Tibial artery (tissue), 4 donors: ENCODE measurements around the gene GDPGP1.
A peak's percentile ranks its signal among the peaks of the same experiment; 100 is the strongest.

Experiments used
- DNase-seq, 2 donors: peaks; one replicate each; pipeline ENCODE4 v3.0.0-alpha.2; 2019
- H3K27ac ChIP-seq, 2 donors: fragments of 200-600 bp; sonication (generic) in 1 of 2; 1 replicate in 1 of 2; 2 replicates in 1 of 2; pipeline ENCODE4 v1.5.1; 2018 to 2019; ENCODE audit warnings: mild to moderate bottlenecking in 1 of 2
- H3K27me3 ChIP-seq, 2 donors: fragments of 200-600 bp; sonication (generic) in 1 of 2; one replicate each; pipeline versions ENCODE4 v1.5.1 to v1.6.0; 2016 to 2019
- H3K36me3 ChIP-seq, 3 donors: fragments of 200-600 bp; sonication (generic) in 2 of 3; one replicate each; pipeline ENCODE4 v1.5.1; 2016 to 2019; ENCODE audit warnings: mild to moderate bottlenecking in 2 of 3
- H3K4me1 ChIP-seq, 4 donors: fragments of 200-600 bp; sonication (generic) in 2 of 4; 1 replicate in 3 of 4; 2 replicates in 1 of 4; pipeline ENCODE4 v1.5.1; 2016 to 2019
- H3K4me3 ChIP-seq, 2 donors: fragments of 200-600 bp; sonication (generic) in 1 of 2; 1 replicate in 1 of 2; 2 replicates in 1 of 2; pipeline ENCODE4 v1.5.1; 2018 to 2019; ENCODE audit warnings: mild to moderate bottlenecking in 2 of 2
- H3K9me3 ChIP-seq, 3 donors: fragments of 200-600 bp; sonication (generic) in 1 of 3; one replicate each; pipeline ENCODE4 v1.5.1; 2016 to 2019
- intact Hi-C: fragments of 100-400 bp; cut with DNase I; formaldehyde crosslinking; loops from one replicate; pipeline ENCODE4 v1.15.0; 2023; ENCODE audit warnings: low total_unique reads
- TF ChIP-seq, protein P1 (sequence below), 2 experiments: fragments of 200-600 bp in 1 of 2; fragments of 450-650 bp in 1 of 2; IDR thresholded peaks; one replicate each; pipeline ENCODE4 v1.5.1; 2017 to 2019; ENCODE audit warnings: antibody characterized with exemption in 2 of 2, mild to moderate bottlenecking in 1 of 2, moderate library complexity in 1 of 2

Gene GDPGP1

DNA sequence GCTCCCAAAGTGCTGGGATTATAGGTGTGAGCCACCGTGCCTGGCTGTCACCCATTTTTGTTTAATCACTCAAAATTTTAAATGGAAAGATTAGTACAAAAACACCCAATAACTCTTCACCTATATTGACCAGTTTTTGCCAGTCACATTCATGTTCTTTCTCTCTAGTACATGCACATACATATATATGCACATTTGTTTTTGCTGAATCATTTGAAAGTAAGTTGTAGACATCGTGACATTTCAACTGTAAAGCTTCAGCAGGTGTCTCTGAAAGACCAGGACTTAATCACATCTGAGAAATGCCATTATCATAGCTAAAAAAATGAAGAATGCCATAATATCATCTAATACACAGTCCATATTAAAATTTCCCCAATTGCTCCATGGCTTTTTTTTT lies 39.4 kb upstream of the GDPGP1 start:
- TF ChIP-seq, protein P1, sequence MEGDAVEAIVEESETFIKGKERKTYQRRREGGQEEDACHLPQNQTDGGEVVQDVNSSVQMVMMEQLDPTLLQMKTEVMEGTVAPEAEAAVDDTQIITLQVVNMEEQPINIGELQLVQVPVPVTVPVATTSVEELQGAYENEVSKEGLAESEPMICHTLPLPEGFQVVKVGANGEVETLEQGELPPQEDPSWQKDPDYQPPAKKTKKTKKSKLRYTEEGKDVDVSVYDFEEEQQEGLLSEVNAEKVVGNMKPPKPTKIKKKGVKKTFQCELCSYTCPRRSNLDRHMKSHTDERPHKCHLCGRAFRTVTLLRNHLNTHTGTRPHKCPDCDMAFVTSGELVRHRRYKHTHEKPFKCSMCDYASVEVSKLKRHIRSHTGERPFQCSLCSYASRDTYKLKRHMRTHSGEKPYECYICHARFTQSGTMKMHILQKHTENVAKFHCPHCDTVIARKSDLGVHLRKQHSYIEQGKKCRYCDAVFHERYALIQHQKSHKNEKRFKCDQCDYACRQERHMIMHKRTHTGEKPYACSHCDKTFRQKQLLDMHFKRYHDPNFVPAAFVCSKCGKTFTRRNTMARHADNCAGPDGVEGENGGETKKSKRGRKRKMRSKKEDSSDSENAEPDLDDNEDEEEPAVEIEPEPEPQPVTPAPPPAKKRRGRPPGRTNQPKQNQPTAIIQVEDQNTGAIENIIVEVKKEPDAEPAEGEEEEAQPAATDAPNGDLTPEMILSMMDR (IDR thresholded peaks at IDR 0.05): no peak
- H3K9me3 ChIP-seq: no peaks in the 10 kb centered on the region
- H3K27me3 ChIP-seq: no peaks in the 10 kb centered on the region
- H3K4me3 ChIP-seq: no peak overlapping the region
- DNase-seq: no peak
- intact Hi-C loops: no loop called here
- no peak overlapping the region for H3K27ac ChIP-seq
- peaks cover 0 to 39% (median 29%) of the 10 kb centered on the region in 4 donors for H3K4me1 ChIP-seq
- H3K36me3 ChIP-seq: no peaks in the 10 kb centered on the region

DNA sequence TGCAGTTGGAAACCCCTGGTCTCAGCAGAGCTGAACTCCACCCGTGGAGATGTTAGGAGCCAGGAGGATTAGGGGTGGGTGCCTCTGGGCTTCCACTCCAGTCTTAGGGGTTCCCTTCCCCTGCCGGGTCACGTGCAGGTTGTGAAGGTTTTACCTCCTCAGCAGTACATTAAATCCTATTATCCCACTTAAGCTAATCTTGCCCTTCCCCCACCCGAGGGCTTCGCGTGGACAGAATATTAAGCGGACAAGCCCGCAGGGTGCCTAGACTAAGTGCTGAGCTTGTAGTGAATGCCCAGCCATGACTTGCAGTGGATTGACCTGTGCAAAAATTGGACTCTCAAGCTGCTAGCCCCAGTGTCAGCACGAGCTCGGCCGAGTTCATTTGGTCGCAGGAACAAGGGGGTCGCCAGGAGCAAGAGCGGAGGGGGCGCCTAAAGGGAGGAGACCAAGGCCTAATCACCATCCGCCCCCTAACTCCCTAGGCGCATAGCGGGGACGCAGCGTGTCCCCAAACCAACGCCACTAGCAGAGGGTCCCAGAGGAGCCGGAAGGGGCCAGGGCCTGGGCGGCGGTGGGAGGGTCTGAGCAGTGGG lies 33.4 kb upstream of the GDPGP1 start:
- Histone ChIP-seq H3K27ac (peak overlapping the region; percentile 74 to 84), H3K9me3 (no peaks in the 10 kb centered on the region), H3K27me3 (no peaks in the 10 kb centered on the region), H3K36me3 (peaks cover 0 to 4% (median 0%) of the 10 kb centered on the region in 3 donors), H3K4me1 (peaks cover 0 to 48% (median 41%) of the 10 kb centered on the region in 4 donors), H3K4me3 (peak overlapping the region; percentile 71 to 96)
- intact Hi-C loops: loop anchor here (5.0 kb wide), 1 partner anchor 38 kb away; no protein-coding TSS in a partner anchor
- DNase-seq: no peak
- TF ChIP-seq, protein P1 (IDR thresholded peaks at IDR 0.05): peak in 1 of 2 experiments; percentile 3

DNA sequence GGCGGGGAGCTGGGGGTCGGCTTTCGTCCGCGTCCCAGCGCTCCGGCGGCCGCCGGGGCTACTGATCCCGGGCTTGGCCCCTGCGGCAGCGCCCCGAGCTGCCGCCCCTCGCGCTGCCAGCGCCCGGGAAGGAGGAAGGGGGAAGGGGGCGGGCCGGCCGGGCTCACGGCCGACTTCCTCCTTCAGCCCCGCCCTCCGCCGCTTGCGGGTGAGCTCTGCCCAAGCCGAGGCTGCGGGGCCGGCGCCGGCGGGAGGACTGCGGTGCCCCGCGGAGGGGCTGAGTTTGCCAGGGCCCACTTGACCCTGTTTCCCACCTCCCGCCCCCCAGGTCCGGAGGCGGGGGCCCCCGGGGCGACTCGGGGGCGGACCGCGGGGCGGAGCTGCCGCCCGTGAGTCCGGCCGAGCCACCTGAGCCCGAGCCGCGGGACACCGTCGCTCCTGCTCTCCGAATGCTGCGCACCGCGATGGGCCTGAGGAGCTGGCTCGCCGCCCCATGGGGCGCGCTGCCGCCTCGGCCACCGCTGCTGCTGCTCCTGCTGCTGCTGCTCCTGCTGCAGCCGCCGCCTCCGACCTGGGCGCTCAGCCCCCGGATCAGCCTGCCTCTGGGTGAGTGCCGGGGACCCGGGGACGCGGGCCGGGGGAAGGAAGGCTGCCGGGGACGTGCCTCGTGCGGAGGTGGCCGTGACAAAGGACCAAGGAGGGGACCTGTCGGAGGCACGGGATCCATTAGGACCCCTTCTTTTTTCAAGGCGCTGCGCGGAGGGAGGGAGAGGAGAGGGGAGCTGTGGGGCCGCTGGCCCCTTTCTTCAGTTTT lies 32.7 kb upstream of the GDPGP1 start, which contains the start of gene SEMA4B:
SEMA4B (plus strand) TSS at position 201 of the 814 bp plus-strand sequence; CDS start at position 450, 249 bp downstream.
- Histone ChIP-seq H3K27ac (peak within 1 kb of the TSS; percentile 74 to 84), H3K4me3 (peak within 1 kb of the TSS; percentile 71 to 96), H3K36me3 (peaks cover 0 to 11% (median 0%) of the 10 kb centered on the region in 3 donors), H3K27me3 (no peaks in the 10 kb centered on the region), H3K9me3 (no peaks in the 10 kb centered on the region), H3K4me1 (peaks cover 0 to 54% (median 43%) of the 10 kb centered on the region in 4 donors)
- intact Hi-C loops: loop anchor here (5.0 kb wide), 1 partner anchor 39 kb away; no protein-coding TSS in a partner anchor
- peak; percentile 67 to 83 for DNase-seq
- TF ChIP-seq, protein P1 (IDR thresholded peaks at IDR 0.05): peak in 1 of 2 experiments; percentile 3

DNA sequence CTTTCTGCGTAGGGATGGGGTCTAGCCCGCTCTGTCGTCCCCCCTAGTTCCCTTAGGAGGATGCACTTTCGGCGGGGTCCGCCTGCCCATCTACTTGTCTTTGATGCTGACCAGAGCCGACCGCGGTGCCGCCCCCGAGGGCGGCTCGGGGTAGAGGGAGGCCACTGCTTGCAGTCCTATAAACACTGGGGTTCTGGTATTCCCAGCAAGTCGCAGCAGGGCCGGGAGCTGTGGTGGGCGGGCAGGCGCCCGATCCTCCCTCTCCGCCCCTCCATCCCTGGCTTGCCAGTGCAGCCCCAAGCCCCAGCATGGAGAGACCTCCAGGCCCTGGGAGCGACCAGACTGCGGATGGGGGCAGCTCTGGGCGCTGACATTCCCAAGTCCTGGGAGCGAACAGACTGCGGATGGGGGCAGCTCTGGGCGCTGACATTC lies 32.0 kb upstream of the GDPGP1 start:
- TF ChIP-seq, protein P1 (IDR thresholded peaks at IDR 0.05): no peak
- no peaks in the 10 kb centered on the region for H3K9me3 ChIP-seq
- H3K27ac ChIP-seq: peak overlapping the region; percentile 74 to 84
- DNase-seq: no peak
- H3K4me3 ChIP-seq: peak overlapping the region; percentile 71 to 96
- peaks cover 0 to 17% (median 0%) of the 10 kb centered on the region in 3 donors for H3K36me3 ChIP-seq
- H3K27me3 ChIP-seq: no peaks in the 10 kb centered on the region
- intact Hi-C loops: loop anchor here (5.0 kb wide), 1 partner anchor 40 kb away; no protein-coding TSS in a partner anchor
- H3K4me1 ChIP-seq: peaks cover 0 to 55% (median 43%) of the 10 kb centered on the region in 4 donors

DNA sequence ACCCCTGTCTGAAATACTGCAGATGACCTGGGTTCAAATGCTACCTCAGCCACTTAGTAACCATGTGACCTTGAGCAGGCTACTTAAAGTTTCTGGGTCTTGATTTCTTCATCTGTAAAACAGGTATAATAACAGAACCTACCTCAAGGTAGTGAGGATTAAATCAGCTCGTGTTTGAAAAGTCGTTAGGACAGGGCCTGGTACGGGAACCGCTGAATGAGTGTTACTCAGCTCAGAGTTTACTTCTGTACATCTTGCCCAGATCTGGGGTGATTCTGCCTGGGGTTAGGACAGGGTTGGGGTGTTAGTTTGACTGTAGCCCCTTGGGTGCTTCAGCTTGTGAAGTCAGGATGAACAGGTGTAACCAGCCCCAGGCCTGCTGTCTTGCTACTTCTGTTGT lies 31.1 kb upstream of the GDPGP1 start:
- TF ChIP-seq, protein P1 (IDR thresholded peaks at IDR 0.05): no peak
- no peak overlapping the region for H3K4me3 ChIP-seq

More for the DNA sequence above, 31.1 kb upstream of the GDPGP1 start:
- Histone ChIP-seq H3K27me3 (no peaks in the 10 kb centered on the region), H3K9me3 (no peaks in the 10 kb centered on the region), H3K27ac (no peak overlapping the region), H3K4me1 (peaks cover 0 to 55% (median 43%) of the 10 kb centered on the region in 4 donors), H3K36me3 (peaks cover 0 to 24% (median 0%) of the 10 kb centered on the region in 3 donors)
- intact Hi-C loops: loop anchor here (5.0 kb wide), 1 partner anchor 41 kb away; no protein-coding TSS in a partner anchor
- no peak for DNase-seq
